ENCODE measurements around the gene NINJ2. TPM values are rescaled to one million over a fixed set of nuclear protein-coding genes. Genes with fewer than 3 reads are reported as not detected.
A peak's percentile ranks its signal among the peaks of the same experiment; 100 is the strongest.

The NINJ2 gene
- total RNA-seq, 1 donor from 2014 or later, result 8.6 TPM

- DNase-seq (ENCODE audit: missing footprints), result no peak
- ATAC-seq, result no peak
- intact Hi-C loops (cut with DNase I), result no loop called here
These were observed 15.8 kb upstream of the NINJ2 start for GRCh38 chr12:678747-679712.

- intact Hi-C loops (cut with DNase I), result no loop called here
- no peak for ATAC-seq
- DNase-seq (ENCODE audit: missing footprints), result no peak
These were observed 12.3 kb upstream of the NINJ2 start for GRCh38 chr12:675562-675961.

- DNase-seq (ENCODE audit: missing footprints) (no peak), ATAC-seq (no peak)
- intact Hi-C loops (cut with DNase I), result no loop called here
These were observed 11.1 kb upstream of the NINJ2 start for GRCh38 chr12:674272-674781.

- intact Hi-C loops (cut with DNase I), result no loop called here
- ATAC-seq (no peak), DNase-seq (ENCODE audit: missing footprints) (no peak)
These were observed 10.6 kb upstream of the NINJ2 start for GRCh38 chr12:673849-674248.

- ATAC-seq (no peak), DNase-seq (ENCODE audit: missing footprints) (no peak)
- intact Hi-C loops (cut with DNase I), result no loop called here
These were observed 6.3 kb upstream of the NINJ2 start for GRCh38 chr12:669576-669945.

- intact Hi-C loops (cut with DNase I), result no loop called here
- ATAC-seq, result no peak
- DNase-seq (ENCODE audit: missing footprints), result no peak
These were observed 4.8 kb upstream of the NINJ2 start for GRCh38 chr12:668090-668481.

GRCh38 chr12:666766-667308, 3.6 kb upstream of the NINJ2 start:
- intact Hi-C loops (cut with DNase I), result no loop called here
- no peak for DNase-seq (ENCODE audit: missing footprints)
- no peak for ATAC-seq

GRCh38 chr12:666066-666465, 2.8 kb upstream of the NINJ2 start:
- intact Hi-C loops (cut with DNase I), result no loop called here
- DNase-seq (ENCODE audit: missing footprints) (no peak), ATAC-seq (no peak)

GRCh38 chr12:664779-665092, 1.5 kb upstream of the NINJ2 start:
- DNase-seq (ENCODE audit: missing footprints) (no peak), ATAC-seq (no peak)
- intact Hi-C loops (cut with DNase I), result loop anchor here (5.0 kb wide), 1 partner anchor 53 kb away; no protein-coding TSS in a partner anchor

- ATAC-seq (no peak), DNase-seq (ENCODE audit: missing footprints) (no peak)
- intact Hi-C loops (cut with DNase I), result loop anchor here (5.0 kb wide), 1 partner anchor 53 kb away; no protein-coding TSS in a partner anchor
These were observed 982 bp upstream of the NINJ2 start for GRCh38 chr12:664075-664778.

- DNase-seq (ENCODE audit: missing footprints) (no peak), ATAC-seq (peak; percentile 69)
- intact Hi-C loops (cut with DNase I), result loop anchor here (5.0 kb wide), 1 partner anchor 55 kb away; no protein-coding TSS in a partner anchor
These were observed 516 bp downstream of the NINJ2 start for GRCh38 chr12:662566-663292.

GRCh38 chr12:661720-662486, 1.3 kb downstream of the NINJ2 start:
- DNase-seq (ENCODE audit: missing footprints), result peak; percentile 77
- ATAC-seq, result peak; percentile 66
- intact Hi-C loops (cut with DNase I), result loop anchor here (5.0 kb wide), 1 partner anchor 55 kb away; no protein-coding TSS in a partner anchor

- ATAC-seq (no peak), DNase-seq (ENCODE audit: missing footprints) (no peak)
- intact Hi-C loops (cut with DNase I), result no loop called here
These were observed 4.1 kb downstream of the NINJ2 start for GRCh38 chr12:659090-659683.

- ATAC-seq (no peak), DNase-seq (ENCODE audit: missing footprints) (no peak)
- intact Hi-C loops (cut with DNase I), result no loop called here
These were observed 12.3 kb downstream of the NINJ2 start for GRCh38 chr12:650983-651382.

GRCh38 chr12:647385-648085, 15.7 kb downstream of the NINJ2 start:
- intact Hi-C loops (cut with DNase I), result loop anchor here (5.0 to 10.0 kb wide), 2 partner anchors 70 to 167 kb away; no protein-coding TSS in a partner anchor
- ATAC-seq (no peak), DNase-seq (ENCODE audit: missing footprints) (no peak)

GRCh38 chr12:646442-647384, 16.5 kb downstream of the NINJ2 start:
- intact Hi-C loops (cut with DNase I), result loop anchor here (5.0 to 10.0 kb wide), 2 partner anchors 69 to 168 kb away; no protein-coding TSS in a partner anchor
- peak; percentile 79 for DNase-seq (ENCODE audit: missing footprints)
- ATAC-seq, result peak; percentile 53
